Heart right ventricle (tissue), 16 donors: Measurements from ENCODE around the gene MFF. TPM values are rescaled to one million over a fixed set of nuclear protein-coding genes. Genes with fewer than 3 reads are reported as not detected.

Experiments used
- ATAC-seq, 8 donors: fragments of 200-7000 bp; cut with Tn5 transposase; one replicate each; pipeline ENCODE4 v1.9.1; 2020; ENCODE audit warnings: mild to moderate bottlenecking in 8 of 8, moderate library complexity in 8 of 8, moderate number of reproducible peaks in 1 of 8
- DNase-seq, 2 donors: peaks; one replicate each; pipeline ENCODE4 v3.0.0-alpha.2; 2020
- H3K27ac ChIP-seq, 10 donors: fragments of 200-600 bp; sonication (generic) in 2 of 10; one replicate each; pipeline versions ENCODE4 v1.5.0 to v1.8.0; 2020 to 2022; ENCODE audit warnings: mild to moderate bottlenecking in 3 of 10
- H3K27me3 ChIP-seq, 7 donors: fragments of 200-600 bp; one replicate each; pipeline ENCODE4 v1.8.0; 2021 to 2022; ENCODE audit warnings: mild to moderate bottlenecking in 2 of 7
- H3K36me3 ChIP-seq, 9 donors: fragments of 200-600 bp; sonication (generic) in 1 of 9; one replicate each; pipeline versions ENCODE4 v1.5.0 to v1.8.0; 2020 to 2022; ENCODE audit warnings: mild to moderate bottlenecking in 2 of 9
- H3K4me1 ChIP-seq, 9 donors: fragments of 200-600 bp; sonication (generic) in 1 of 9; one replicate each; pipeline versions ENCODE4 v1.5.0 to v1.8.0; 2020 to 2022; ENCODE audit warnings: mild to moderate bottlenecking in 4 of 9
- H3K4me3 ChIP-seq, 10 donors: fragments of 200-600 bp; sonication (generic) in 2 of 10; one replicate each; pipeline versions ENCODE4 v1.5.0 to v1.8.0; 2020 to 2022; ENCODE audit warnings: mild to moderate bottlenecking in 7 of 10, moderate library complexity in 2 of 10
- H3K9me3 ChIP-seq, 11 donors: fragments of 200-600 bp in 10 of 11; sonication (generic) in 2 of 11; one replicate each; pipeline versions ENCODE4 v1.5.0 to v1.8.0; 2013 to 2022; ENCODE audit warnings: mild to moderate bottlenecking in 2 of 11, control low read depth in 1 of 11, moderate library complexity in 1 of 11
- WGBS, 2 donors: extraction: QIAGEN DNeasy Blood & Tissue Kit; methylation state at CpG; one replicate each; pipeline ENCODE4 v1.1.7; 2013; ENCODE audit warnings: inconsistent platforms in 1 of 2; 5-methylcytosine and 5-hydroxymethylcytosine counted together
- intact Hi-C, 10 donors: fragments of 100-400 bp; cut with DNase I; formaldehyde crosslinking; loops; one replicate each; pipeline versions ENCODE4 v1.11.1 to v1.14.2; 2022
- long read RNA-seq, 3 donors: library from polyadenylated mRNA; unstranded; transcript quantifications; one replicate each; pipeline ENCODE4 v2.0.0, GENCODE V29; 2020 to 2021
- polyA plus RNA-seq, 2 donors: library from polyadenylated mRNA; stranded (reverse); fragments of 200-250 nt; gene quantifications; one replicate each; pipeline ENCODE4 v1.2.3, GENCODE V29; 2013
- total RNA-seq, 10 donors: library from RNA; stranded (reverse); fragmentation: NEBNext Ultra II Directional in 3 of 10; extraction: Animal tissue kit (Norgen Biotek cat#: 25700) in 3 of 10; gene quantifications; one replicate each; pipeline versions ENCODE4 v1.2.1 to v1.2.4, GENCODE V29; 2021 to 2023
- TF ChIP-seq, protein P1 (sequence below), 9 donors: fragments of 200-600 bp; sonication (generic) in 2 of 9; IDR thresholded peaks; one replicate each; pipeline versions ENCODE4 v1.5.0 to v1.8.0; 2021 to 2022; ENCODE audit warnings: antibody characterized with exemption in 9 of 9, mild to moderate bottlenecking in 5 of 9, moderate library complexity in 1 of 9
- donor health status: Arrhythmogenic right ventricular cardiomyopathy.
- donor health status: ischemic (EF 13 %, LVEDD 7.1; RV severe dilation, severe dysfunction).
- donor health status: healthy with polysubstance abuse.
- donor health status: DM: no; HTN: yes; CAD: no.
- donor health status: DM: no; HTN: no; CAD: no.
- donor health status: ischemic (EF 25% LVEDD 6.9; RV normal size, moderate dysfunction).
- donor health status: ischemic (EF 25% LVEDD 5.7; RV mildly dilated, moderate dysfunction).
- donor health status: healthy.
- donor health status: DM: yes; HTN: yes; CAD: no.
- donor health status: Ischemic cardiomyopathy.
- donor health status: ischemic (EF 35%, LVEDD 5.7; RV mildly dilated, moderate dysfunction).
- donor health status: nonischemic (EF 11% LVEDD 7.7; RV severe dilation, severe dysfunction).
- donor health status: DM: yes; HTN: yes; CAD: no.
- donor health status: PGD.
- donor health status: ischemic (EF 29% LVEDD 5.4; RV normal size, mild dysfunction).
- donor health status: nonischemic (EF 23%, LVEDD 6.1; RV moderate dilation, normal function).

Gene MFF, protein sequence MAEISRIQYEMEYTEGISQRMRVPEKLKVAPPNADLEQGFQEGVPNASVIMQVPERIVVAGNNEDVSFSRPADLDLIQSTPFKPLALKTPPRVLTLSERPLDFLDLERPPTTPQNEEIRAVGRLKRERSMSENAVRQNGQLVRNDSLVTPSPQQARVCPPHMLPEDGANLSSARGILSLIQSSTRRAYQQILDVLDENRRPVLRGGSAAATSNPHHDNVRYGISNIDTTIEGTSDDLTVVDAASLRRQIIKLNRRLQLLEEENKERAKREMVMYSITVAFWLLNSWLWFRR
- total RNA-seq (100 to 1,000 TPM in 1 of 10 donors, 10 to 100 TPM in 9; 58.4 to 102 (median 73.8) TPM), polyA plus RNA-seq (10 to 100 TPM; 80.6 to 86.3 TPM)
- long read RNA-seq, donor 1, transcript MFF-201 (9 exons, 2,004 nt): major isoform, 23 of 130 reads
- long read RNA-seq, donor 1, transcript MFF-204 (11 exons, 2,186 nt): minor isoform, 7 of 130 reads
- long read RNA-seq, donor 1, transcript MFF-203 (8 exons, 1,716 nt): minor isoform, 9 of 130 reads
- long read RNA-seq, donor 1, partial matches to known transcripts: 5 of 130 reads
- long read RNA-seq, donor 1, other reads (novel, unspliced or antisense): 78 of 130 reads
- long read RNA-seq, donor 2, transcript MFF-204 (11 exons, 2,186 nt): minor isoform, 13 of 139 reads
- long read RNA-seq, donor 2, transcript MFF-201 (9 exons, 2,004 nt): major isoform, 17 of 139 reads
- long read RNA-seq, donor 2, transcript MFF-203 (8 exons, 1,716 nt): minor isoform, 12 of 139 reads
- long read RNA-seq, donor 2, partial matches to known transcripts: 3 of 139 reads
- long read RNA-seq, donor 2, other reads (novel, unspliced or antisense): 85 of 139 reads
- long read RNA-seq, donor 3, transcript MFF-204 (11 exons, 2,186 nt): minor isoform, 11 of 183 reads
- long read RNA-seq, donor 3, transcript MFF-205 (7 exons, 1,085 nt): minor isoform, 6 of 183 reads
- long read RNA-seq, donor 3, transcript MFF-203 (8 exons, 1,716 nt): minor isoform, 16 of 183 reads
- long read RNA-seq, donor 3, transcript MFF-201 (9 exons, 2,004 nt): major isoform, 22 of 183 reads
- long read RNA-seq, donor 3, partial matches to known transcripts: 6 of 183 reads
- long read RNA-seq, donor 3, other reads (novel, unspliced or antisense): 115 of 183 reads

GRCh38 chr2:227324995-227325838, at the start of gene MFF:
TSS of gene MFF (plus strand) at chr2:227325251. CDS start at chr2:227330666, 5,415 bp downstream.
- H3K4me3 ChIP-seq: peak within 1 kb of the TSS; percentile 69 to 99 (median 96)
- no peaks in the 10 kb centered on the region for H3K27me3 ChIP-seq
- DNase-seq (peak; percentile 92 to 94), ATAC-seq (peak; percentile 99 to 100 (median 100))
- H3K36me3 ChIP-seq: peaks cover 0 to 19% (median 0%) of the 10 kb centered on the region in 9 donors
- intact Hi-C loops: no loop called here
- TF ChIP-seq, protein P1, sequence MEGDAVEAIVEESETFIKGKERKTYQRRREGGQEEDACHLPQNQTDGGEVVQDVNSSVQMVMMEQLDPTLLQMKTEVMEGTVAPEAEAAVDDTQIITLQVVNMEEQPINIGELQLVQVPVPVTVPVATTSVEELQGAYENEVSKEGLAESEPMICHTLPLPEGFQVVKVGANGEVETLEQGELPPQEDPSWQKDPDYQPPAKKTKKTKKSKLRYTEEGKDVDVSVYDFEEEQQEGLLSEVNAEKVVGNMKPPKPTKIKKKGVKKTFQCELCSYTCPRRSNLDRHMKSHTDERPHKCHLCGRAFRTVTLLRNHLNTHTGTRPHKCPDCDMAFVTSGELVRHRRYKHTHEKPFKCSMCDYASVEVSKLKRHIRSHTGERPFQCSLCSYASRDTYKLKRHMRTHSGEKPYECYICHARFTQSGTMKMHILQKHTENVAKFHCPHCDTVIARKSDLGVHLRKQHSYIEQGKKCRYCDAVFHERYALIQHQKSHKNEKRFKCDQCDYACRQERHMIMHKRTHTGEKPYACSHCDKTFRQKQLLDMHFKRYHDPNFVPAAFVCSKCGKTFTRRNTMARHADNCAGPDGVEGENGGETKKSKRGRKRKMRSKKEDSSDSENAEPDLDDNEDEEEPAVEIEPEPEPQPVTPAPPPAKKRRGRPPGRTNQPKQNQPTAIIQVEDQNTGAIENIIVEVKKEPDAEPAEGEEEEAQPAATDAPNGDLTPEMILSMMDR (IDR thresholded peaks at IDR 0.05): peak in 4 of 9 donors; percentile 25 to 39 (median 30)
- H3K9me3 ChIP-seq: peaks cover 0 to 13% (median 0%) of the 10 kb centered on the region in 11 donors
- H3K27ac ChIP-seq: peak within 1 kb of the TSS; percentile 76 to 98 (median 94)
- H3K4me1 ChIP-seq: peaks cover 0 to 37% (median 17%) of the 10 kb centered on the region in 9 donors
- 0% methylated on average over 66 to 67 of the region's 67 CpGs for WGBS, 2 donors

DNA sequence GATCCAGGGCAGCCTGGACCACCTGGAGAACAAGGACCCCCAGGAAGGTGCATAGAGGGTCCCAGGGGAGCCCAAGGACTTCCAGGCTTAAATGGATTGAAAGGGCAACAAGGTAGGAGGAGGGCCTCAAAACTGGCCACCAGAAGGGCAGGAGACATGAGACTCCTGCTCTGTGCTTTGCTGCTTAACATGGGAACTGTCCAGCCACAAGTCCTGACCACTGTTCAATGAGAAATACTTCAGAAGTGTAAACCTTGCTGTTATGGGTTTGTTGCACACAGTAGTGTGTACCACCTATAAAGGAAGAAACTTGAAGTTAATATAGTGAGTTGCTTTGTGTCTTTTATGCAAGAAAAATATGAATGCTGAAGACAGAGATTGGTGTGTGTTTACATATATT, 44.2 kb upstream of the MFF start:
- no peak for DNase-seq
- no peak overlapping the region for H3K27ac ChIP-seq
- peaks cover 0 to 12% (median 0%) of the 10 kb centered on the region in 11 donors for H3K9me3 ChIP-seq

GRCh38 chr2:227285741-227286236, 39.3 kb upstream of the MFF start:
- no peak for DNase-seq
- Histone ChIP-seq H3K9me3 (peaks cover 0 to 12% (median 0%) of the 10 kb centered on the region in 11 donors), H3K27ac (no peak overlapping the region), H3K36me3 (peaks cover 0 to 80% (median 0%) of the 10 kb centered on the region in 9 donors), H3K27me3 (no peaks in the 10 kb centered on the region), H3K4me1 (no peaks in the 10 kb centered on the region), H3K4me3 (no peak overlapping the region)
- TF ChIP-seq, protein P1 (IDR thresholded peaks at IDR 0.05): no peak
- ATAC-seq: no peak
- intact Hi-C loops: no loop called here
- WGBS, 2 donors: 92 to 94% methylated on average over 6 of the region's 6 CpGs

More for the DNA sequence above, 44.2 kb upstream of the MFF start:
- TF ChIP-seq, protein P1 (IDR thresholded peaks at IDR 0.05): no peak
- H3K4me3 ChIP-seq: no peak overlapping the region
- intact Hi-C loops: no loop called here
- no peaks in the 10 kb centered on the region for H3K4me1 ChIP-seq
- peaks cover 0 to 62% (median 0%) of the 10 kb centered on the region in 9 donors for H3K36me3 ChIP-seq
- H3K27me3 ChIP-seq: no peaks in the 10 kb centered on the region
- no peak for ATAC-seq
